Measurements from ENCODE around the gene MYO1D.

Gene MYO1D

DNA sequence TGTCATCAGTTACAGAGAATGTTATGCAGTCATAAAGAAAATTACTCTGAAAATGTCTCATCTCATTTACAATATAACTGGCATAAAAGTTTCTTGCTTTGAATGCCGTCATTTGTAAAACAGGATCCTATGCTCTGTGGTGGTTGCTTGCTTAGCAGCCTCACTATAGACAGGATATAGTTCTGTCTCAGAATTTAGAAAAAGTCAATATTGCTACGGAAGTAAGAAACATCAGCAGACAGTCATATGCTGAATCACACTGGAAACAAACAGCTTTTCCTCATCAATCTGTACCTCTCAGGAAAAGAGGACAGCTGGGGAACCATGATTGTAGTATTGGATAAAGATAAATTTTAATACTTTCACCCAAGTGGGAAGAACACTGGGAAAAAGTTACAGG is 105.5 kb downstream of the MYO1D start:
- DNase-seq (ENCODE audit: insufficient read length, low spot score): no peak
- no peak for FAIRE-seq
- TF ChIP-seq, protein P1, sequence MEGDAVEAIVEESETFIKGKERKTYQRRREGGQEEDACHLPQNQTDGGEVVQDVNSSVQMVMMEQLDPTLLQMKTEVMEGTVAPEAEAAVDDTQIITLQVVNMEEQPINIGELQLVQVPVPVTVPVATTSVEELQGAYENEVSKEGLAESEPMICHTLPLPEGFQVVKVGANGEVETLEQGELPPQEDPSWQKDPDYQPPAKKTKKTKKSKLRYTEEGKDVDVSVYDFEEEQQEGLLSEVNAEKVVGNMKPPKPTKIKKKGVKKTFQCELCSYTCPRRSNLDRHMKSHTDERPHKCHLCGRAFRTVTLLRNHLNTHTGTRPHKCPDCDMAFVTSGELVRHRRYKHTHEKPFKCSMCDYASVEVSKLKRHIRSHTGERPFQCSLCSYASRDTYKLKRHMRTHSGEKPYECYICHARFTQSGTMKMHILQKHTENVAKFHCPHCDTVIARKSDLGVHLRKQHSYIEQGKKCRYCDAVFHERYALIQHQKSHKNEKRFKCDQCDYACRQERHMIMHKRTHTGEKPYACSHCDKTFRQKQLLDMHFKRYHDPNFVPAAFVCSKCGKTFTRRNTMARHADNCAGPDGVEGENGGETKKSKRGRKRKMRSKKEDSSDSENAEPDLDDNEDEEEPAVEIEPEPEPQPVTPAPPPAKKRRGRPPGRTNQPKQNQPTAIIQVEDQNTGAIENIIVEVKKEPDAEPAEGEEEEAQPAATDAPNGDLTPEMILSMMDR (IDR thresholded peaks at IDR 0.05; ENCODE audit: insufficient read depth, missing control alignments): no peak

DNA sequence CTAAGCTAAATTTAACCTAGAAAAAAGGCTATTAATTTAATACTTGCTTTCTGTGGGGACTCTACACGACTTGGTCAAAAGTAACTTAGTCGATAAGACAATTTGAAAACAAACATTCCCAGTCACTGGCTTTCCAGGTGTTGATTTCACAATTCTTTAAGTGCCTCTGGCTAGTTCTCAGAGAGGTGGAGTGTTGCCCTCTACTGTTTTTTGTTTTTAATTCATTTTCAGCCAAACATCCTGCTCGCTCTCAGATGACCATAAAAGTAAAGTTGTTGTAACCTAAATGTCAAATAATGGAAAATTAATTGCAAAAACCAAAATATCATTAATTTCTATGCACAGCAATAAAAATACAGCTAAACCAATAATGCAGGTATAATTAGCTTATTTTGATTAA is 107.1 kb downstream of the MYO1D start:
- DNase-seq (ENCODE audit: insufficient read length, low spot score) (no peak), FAIRE-seq (no peak)
- TF ChIP-seq, protein P1 (IDR thresholded peaks at IDR 0.05; ENCODE audit: insufficient read depth, missing control alignments): peak; percentile 18

DNA sequence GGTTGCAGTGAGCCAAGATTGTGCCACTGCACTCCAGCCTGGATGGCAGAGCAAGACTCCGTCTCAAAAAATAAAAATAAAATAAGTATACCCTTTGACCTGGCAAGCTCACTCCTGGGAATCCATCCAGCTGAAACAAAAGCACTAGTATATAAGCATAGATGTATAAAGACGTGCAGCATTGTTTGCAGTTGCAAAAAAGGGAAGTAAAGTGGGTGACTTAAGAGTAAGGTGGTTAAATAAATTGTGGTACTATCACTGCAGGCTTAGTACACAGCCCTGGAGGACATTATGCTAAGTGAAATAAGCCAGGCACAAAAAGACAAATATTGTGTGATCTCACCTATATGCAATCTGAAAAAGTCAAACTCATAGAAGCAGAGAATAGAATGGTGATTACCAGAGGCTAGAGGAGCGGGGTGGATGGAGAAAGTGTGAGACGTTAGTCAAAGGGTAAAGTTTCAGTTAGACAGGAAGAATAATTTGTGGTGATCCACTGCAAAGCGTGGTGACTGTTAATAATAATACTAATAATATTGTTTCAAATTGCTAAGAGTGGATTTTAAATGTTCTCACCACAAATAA is 113.0 kb downstream of the MYO1D start:
- TF ChIP-seq, protein P1 (IDR thresholded peaks at IDR 0.05; ENCODE audit: insufficient read depth, missing control alignments): no peak
- FAIRE-seq: no peak
- no peak for DNase-seq (ENCODE audit: insufficient read length, low spot score)

DNA sequence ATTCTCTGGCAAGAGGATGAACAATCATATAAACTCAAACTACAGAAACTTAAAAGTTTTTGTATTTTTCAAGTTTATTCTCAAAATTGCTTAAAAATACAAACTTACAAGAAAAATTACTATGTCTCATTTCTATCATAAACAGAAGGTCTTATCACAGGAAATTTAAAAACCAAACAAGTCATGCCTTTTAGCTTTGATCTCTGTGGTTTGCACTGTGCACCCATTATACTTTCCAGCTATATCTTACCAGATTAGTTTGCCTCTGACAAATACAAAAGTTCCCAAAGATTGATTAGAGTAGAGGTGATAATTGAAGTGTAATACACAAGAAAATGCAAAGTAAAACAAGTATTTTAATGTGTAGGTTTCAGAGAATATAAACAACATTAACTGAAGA is 117.4 kb downstream of the MYO1D start:
- TF ChIP-seq, protein P1 (IDR thresholded peaks at IDR 0.05; ENCODE audit: insufficient read depth, missing control alignments): no peak
- FAIRE-seq (no peak), DNase-seq (ENCODE audit: insufficient read length, low spot score) (no peak)

DNA sequence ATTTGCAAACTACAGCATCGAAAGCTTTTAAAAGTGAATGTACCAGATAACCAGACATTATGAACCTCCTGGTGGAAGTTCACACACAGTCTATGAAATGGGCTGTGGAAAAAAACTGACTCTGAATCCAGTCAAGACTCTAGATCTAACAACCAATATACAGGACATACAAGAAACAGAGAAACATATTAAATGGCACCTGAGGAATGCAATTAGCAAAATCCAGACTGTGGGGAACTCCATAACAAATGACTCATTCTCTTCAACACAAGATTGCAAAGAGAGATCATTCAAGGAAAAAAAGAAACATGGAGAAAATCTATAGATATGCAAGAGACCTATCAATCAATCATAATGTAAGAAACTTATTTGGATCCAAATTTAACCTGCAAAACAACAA is 119.0 kb downstream of the MYO1D start:
- no peak for DNase-seq (ENCODE audit: insufficient read length, low spot score)
- no peak for FAIRE-seq
- TF ChIP-seq, protein P1 (IDR thresholded peaks at IDR 0.05; ENCODE audit: insufficient read depth, missing control alignments): no peak

DNA sequence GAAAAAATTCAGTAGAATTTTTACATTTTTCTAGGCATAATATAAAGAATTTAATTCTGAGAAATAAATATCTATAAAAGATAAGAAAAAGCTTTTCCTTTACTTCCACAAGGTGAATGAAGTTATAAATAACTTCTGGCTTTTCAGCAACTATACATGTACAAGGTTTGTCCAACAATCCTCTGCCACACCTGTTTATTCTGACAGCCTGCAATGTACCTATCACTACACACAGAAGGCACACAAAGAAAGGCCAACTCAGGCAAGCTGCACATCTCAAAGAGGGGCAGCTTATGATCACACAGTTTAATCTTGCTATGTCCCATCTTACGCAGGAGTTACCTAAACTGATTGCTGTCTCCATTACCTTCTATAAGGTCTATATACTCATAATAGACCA is 120.2 kb downstream of the MYO1D start:
- no peak for DNase-seq (ENCODE audit: insufficient read length, low spot score)
- TF ChIP-seq, protein P1 (IDR thresholded peaks at IDR 0.05; ENCODE audit: insufficient read depth, missing control alignments): no peak
- no peak for FAIRE-seq

DNA sequence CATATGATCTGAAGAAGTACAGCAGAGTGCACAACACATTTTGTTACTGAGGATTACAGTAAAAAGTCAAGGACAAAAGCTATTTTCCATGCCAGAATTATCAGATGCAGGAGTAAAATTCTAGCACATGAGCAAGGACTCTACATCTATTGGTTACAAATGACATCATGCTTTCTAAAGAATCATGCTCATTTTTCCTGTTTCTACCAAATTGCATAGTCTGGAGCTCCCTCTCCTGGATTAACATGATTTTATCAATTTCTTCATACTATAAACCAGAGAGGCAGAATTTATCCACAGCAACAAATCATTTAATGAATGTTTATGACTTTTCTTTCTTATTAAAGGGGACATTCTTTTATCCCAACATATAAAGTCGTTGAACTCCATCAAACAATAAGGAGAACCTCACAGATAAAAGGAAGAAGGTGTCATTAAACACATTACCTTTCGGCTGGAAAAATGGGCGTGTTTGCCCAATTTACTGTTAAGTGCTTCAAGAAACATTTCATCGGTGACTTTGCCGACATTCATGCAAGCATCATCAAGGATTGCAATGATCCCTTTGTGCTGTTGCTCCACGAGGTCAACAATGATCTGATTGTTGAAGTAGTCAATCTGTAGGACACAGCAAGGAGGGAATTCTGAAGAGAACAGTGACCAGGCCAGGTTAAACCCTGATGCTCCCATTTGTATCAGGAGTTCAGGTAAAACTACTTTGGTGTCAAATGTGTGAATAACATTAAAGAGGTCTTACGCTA is 121.7 kb downstream of the MYO1D start:
- TF ChIP-seq, protein P1 (IDR thresholded peaks at IDR 0.05; ENCODE audit: insufficient read depth, missing control alignments): peak; percentile 73
- no peak for DNase-seq (ENCODE audit: insufficient read length, low spot score)
- peak; percentile 83 for FAIRE-seq

Data from D721Med (cell line).